Measurements from ENCODE around the gene AATF. TPM values are rescaled to one million over a fixed set of nuclear protein-coding genes. Genes with fewer than 3 reads are reported as not detected.

The AATF gene
- total RNA-seq, 1 experiment from 2014 or later, result 87.6 TPM

- Mint-ChIP-seq H3K9me3 (ENCODE audit: unreplicated experiment) (no peaks in the 10 kb centered on the region), H3K36me3 (ENCODE audit: insufficient read depth, unreplicated experiment) (peaks cover 6% of the 10 kb centered on the region), H3K27ac (ENCODE audit: unreplicated experiment) (no peak overlapping the region), H3K4me1 (ENCODE audit: low read depth, unreplicated experiment) (no peaks in the 10 kb centered on the region), H3K4me3 (ENCODE audit: unreplicated experiment) (no peak overlapping the region), H3K27me3 (ENCODE audit: insufficient read depth, unreplicated experiment) (no peaks in the 10 kb centered on the region)
- intact Hi-C loops (cut with micrococcal nuclease; ENCODE audit: unreplicated experiment), result no loop called here
- no peak for TF ChIP-seq CTCF (IDR thresholded peaks at IDR 0.05; ENCODE audit: insufficient read depth in 1 of 2, low read depth in 1 of 2, low read length in 1 of 2, severe bottlenecking in 1 of 2, unreplicated experiment in 1 of 2)
- no TSS peak for BruUV-seq (replicated peaks)
- Histone ChIP-seq H3K9me3 (no peaks in the 10 kb centered on the region), H3K36me3 (ENCODE audit: control insufficient read depth, insufficient read depth, low read length) (no peaks in the 10 kb centered on the region; the same call in 1 of the 2 replicates), H3K4me3 (ENCODE audit: low read depth, low read length) (no peak overlapping the region), H3K27me3 (replicated peaks; ENCODE audit: control insufficient read depth, insufficient read depth, low read length) (no peaks in the 10 kb centered on the region), H3K4me1 (no peaks in the 10 kb centered on the region)
- DNase-seq, result no peak
- POLR2A ChIA-PET, result interaction anchor here (0.6 kb wide), 1 partner anchor 344 kb away, joined by 4 read pairs; no protein-coding TSS in a partner anchor
- CTCF ChIA-PET, result no interaction called here
These were observed 68.7 kb downstream of the AATF start for GRCh38 chr17:37017404-37017803.

GRCh38 chr17:37019117-37019740, 70.5 kb downstream of the AATF start:
- Histone ChIP-seq H3K27me3 (replicated peaks; ENCODE audit: control insufficient read depth, insufficient read depth, low read length) (no peaks in the 10 kb centered on the region), H3K4me1 (no peaks in the 10 kb centered on the region), H3K36me3 (ENCODE audit: control insufficient read depth, insufficient read depth, low read length) (no peaks in the 10 kb centered on the region; the same call in 1 of the 2 replicates), H3K9me3 (no peaks in the 10 kb centered on the region), H3K4me3 (ENCODE audit: low read depth, low read length) (no peak overlapping the region)
- ChIA-PET CTCF (no interaction called here), POLR2A (interaction anchor here (0.5 to 0.6 kb wide), 2 partner anchors 15 to 29 kb away, joined by 3 to 8 read pairs; no protein-coding TSS in a partner anchor)
- TF ChIP-seq CTCF (IDR thresholded peaks at IDR 0.05; ENCODE audit: insufficient read depth in 1 of 2, low read depth in 1 of 2, low read length in 1 of 2, severe bottlenecking in 1 of 2, unreplicated experiment in 1 of 2), result no peak
- Mint-ChIP-seq H3K36me3 (ENCODE audit: insufficient read depth, unreplicated experiment) (peaks cover 6% of the 10 kb centered on the region), H3K4me1 (ENCODE audit: low read depth, unreplicated experiment) (peaks cover 9% of the 10 kb centered on the region), H3K4me3 (ENCODE audit: unreplicated experiment) (no peak overlapping the region), H3K9me3 (ENCODE audit: unreplicated experiment) (no peaks in the 10 kb centered on the region), H3K27me3 (ENCODE audit: insufficient read depth, unreplicated experiment) (no peaks in the 10 kb centered on the region), H3K27ac (ENCODE audit: unreplicated experiment) (no peak overlapping the region)
- no TSS peak for BruUV-seq (replicated peaks)
- no peak for DNase-seq
- intact Hi-C loops (cut with micrococcal nuclease; ENCODE audit: unreplicated experiment), result no loop called here

GRCh38 chr17:37019741-37020129, 71.0 kb downstream of the AATF start:
- intact Hi-C loops (cut with micrococcal nuclease; ENCODE audit: unreplicated experiment), result no loop called here
- H3K4me1 Mint-ChIP-seq (ENCODE audit: low read depth, unreplicated experiment), result peaks cover 13% of the 10 kb centered on the region
- H3K4me3 ChIP-seq (ENCODE audit: low read depth, low read length), result no peak overlapping the region
- H3K4me3 Mint-ChIP-seq (ENCODE audit: unreplicated experiment), result no peak overlapping the region
- H3K27me3 Mint-ChIP-seq (ENCODE audit: insufficient read depth, unreplicated experiment), result no peaks in the 10 kb centered on the region
- no peaks in the 10 kb centered on the region for H3K9me3 ChIP-seq
- no TSS peak for BruUV-seq (replicated peaks)
- no peaks in the 10 kb centered on the region for H3K27me3 ChIP-seq (replicated peaks; ENCODE audit: control insufficient read depth, insufficient read depth, low read length)
- no peak for DNase-seq
- no peaks in the 10 kb centered on the region for H3K9me3 Mint-ChIP-seq (ENCODE audit: unreplicated experiment)
- ChIA-PET CTCF (no interaction called here), POLR2A (interaction anchor here (0.6 kb wide), 1 partner anchor 28 kb away, joined by 8 read pairs; no protein-coding TSS in a partner anchor)
- no peak overlapping the region for H3K27ac Mint-ChIP-seq (ENCODE audit: unreplicated experiment)
- TF ChIP-seq CTCF (IDR thresholded peaks at IDR 0.05; ENCODE audit: insufficient read depth in 1 of 2, low read depth in 1 of 2, low read length in 1 of 2, severe bottlenecking in 1 of 2, unreplicated experiment in 1 of 2), result no peak
- H3K4me1 ChIP-seq, result peaks cover 1% of the 10 kb centered on the region; the same call in 1 of the 2 replicates
- H3K36me3 ChIP-seq (ENCODE audit: control insufficient read depth, insufficient read depth, low read length), result no peaks in the 10 kb centered on the region; the same call in 1 of the 2 replicates
- peaks cover 6% of the 10 kb centered on the region for H3K36me3 Mint-ChIP-seq (ENCODE audit: insufficient read depth, unreplicated experiment)
